Fibroblast of villous mesenchyme (primary cell): ENCODE data around the gene TMX4. TPM values are rescaled to one million over a fixed set of nuclear protein-coding genes. Genes with fewer than 3 reads are reported as not detected.

Experiments
- DNase-seq: peaks from one replicate; pipeline ENCODE4 v3.0.0-alpha.2; 2010; ENCODE audit warnings: low read depth
- H3K4me3 ChIP-seq: 2 replicates; pipeline ENCODE4 v1.5.1; 2011; ENCODE audit warnings: low read depth, mild to moderate bottlenecking, low read length
- CTCF ChIP-seq: IDR thresholded peaks from 2 replicates; pipeline ENCODE4 v1.5.1; 2012; ENCODE audit warnings: low read depth, mild to moderate bottlenecking, low read length; ENCODE audit not compliant: insufficient read depth
- total RNA-seq: library from RNA; depleted of rRNA; stranded (reverse); fragments of >200 nt; gene quantifications from 2 replicates; pipeline ENCODE4 v1.2.3, GENCODE V29; 2012

Gene TMX4
- total RNA-seq, 1 donor, result 32.8 TPM

DNA sequence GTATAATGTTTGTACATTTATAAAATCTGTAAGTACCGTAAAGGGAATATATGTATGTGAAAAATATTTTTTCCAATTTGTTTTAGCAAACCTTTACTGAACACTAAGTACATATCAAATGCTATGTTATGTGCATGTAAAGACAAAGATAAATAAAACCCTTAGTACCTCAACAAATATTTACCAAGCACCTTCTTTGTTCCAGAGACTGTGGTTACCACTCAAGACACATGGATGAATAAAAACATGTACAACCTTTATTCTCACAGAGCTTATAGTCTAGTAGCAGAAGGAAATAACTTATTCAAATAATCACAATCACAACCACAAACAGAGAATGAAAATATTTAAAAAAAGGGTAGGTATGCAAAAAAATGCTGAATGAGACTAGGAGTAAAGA is 17.5 kb downstream of the TMX4 start:
- no peak overlapping the region for H3K4me3 ChIP-seq
- DNase-seq, result no peak
- TF ChIP-seq CTCF, result no peak

- TF ChIP-seq CTCF, result no peak
- DNase-seq, result no peak
- no peak overlapping the region for H3K4me3 ChIP-seq
These were observed 18.8 kb downstream of the TMX4 start for GRCh38 chr20:8000796-8001195.

GRCh38 chr20:7996898-7997297 is 22.7 kb downstream of the TMX4 start:
- no peak for DNase-seq
- no peak for TF ChIP-seq CTCF

GRCh38 chr20:7994809-7995208 is 24.8 kb downstream of the TMX4 start:
- no peak overlapping the region for H3K4me3 ChIP-seq
- no peak for DNase-seq
- no peak for TF ChIP-seq CTCF

More at GRCh38 chr20:7996898-7997297, 22.7 kb downstream of the TMX4 start:
- no peak overlapping the region for H3K4me3 ChIP-seq

DNA sequence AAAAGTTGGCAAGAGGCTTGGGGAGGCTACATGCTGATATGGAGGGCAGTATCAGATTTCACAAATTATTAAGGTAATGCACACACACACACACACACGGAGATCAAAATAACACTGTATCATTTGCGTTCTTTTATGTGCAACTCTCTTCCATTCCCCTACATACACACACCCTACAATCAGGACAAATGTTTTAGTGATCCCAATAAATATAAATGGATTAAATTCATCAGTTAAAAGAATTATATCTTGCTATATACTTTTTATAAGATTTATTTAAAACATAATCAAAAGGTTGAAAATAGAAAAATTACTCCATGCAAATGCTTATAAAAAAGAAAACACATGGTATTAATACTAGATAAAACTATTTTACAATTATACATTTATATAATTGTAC is 25.9 kb downstream of the TMX4 start:
- no peak for DNase-seq
- H3K4me3 ChIP-seq, result no peak overlapping the region
- no peak for TF ChIP-seq CTCF

DNA sequence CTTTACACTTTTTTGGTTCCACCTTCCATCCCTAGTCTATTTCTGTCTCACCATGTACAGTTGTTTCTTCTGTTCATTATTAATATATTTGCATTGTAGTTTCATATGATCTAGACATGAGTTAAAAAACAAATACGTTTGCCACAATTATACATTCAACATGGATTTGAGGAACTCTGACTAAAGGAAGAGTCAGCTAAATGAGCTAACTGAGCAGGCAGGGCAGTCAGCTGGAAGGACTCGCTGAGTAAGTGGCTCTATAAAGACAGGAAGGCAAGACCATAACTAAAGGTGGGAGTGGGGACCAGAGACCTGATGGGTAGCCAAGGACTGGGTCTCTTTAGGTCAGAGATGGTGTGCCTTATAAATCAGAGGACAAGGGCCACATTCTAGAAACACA is 26.3 kb downstream of the TMX4 start:
- TF ChIP-seq CTCF, result no peak
- DNase-seq, result no peak
- H3K4me3 ChIP-seq, result no peak overlapping the region

DNA sequence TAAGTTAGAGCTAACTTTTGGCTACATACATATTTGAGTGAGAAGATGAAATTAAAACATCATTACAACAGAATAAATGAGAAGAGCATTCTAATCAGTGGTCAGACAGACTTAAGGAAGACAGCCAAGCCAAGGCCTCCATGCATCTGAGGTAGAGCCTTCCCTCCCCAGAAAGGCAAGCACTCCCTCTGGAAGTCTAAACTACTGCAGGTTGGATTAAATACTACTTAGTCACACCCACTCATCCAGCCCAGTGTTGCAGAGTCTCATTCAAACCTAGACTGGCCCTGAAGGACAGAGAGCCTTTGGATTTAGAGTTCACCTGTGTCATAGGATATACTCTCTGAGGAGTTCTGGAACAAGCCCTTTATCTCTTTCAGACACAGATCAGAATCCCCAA is 29.2 kb downstream of the TMX4 start:
- DNase-seq, result no peak
- no peak for TF ChIP-seq CTCF
- H3K4me3 ChIP-seq, result no peak overlapping the region
